HCT116 (cell line): ENCODE results near the gene ARF1. TPM values are rescaled to one million over a fixed set of nuclear protein-coding genes. Genes with fewer than 3 reads are reported as not detected.

ENCODE experiments used
- ATAC-seq: fragments of 200-7000 bp; cut with Tn5 transposase; 2 replicates; pipeline ENCODE4 v1.9.1; 2020; ENCODE audit warnings: mild to moderate bottlenecking, moderate library complexity
- BruUV-seq: library from RNA; stranded (reverse); fragments of 400-500 nt; replicated peaks from 2 replicates; lab custom pipeline; 2021; lab: Mats Ljungman, UMichigan
- CTCF ChIA-PET: fragments of 300-600 bp; sonication (Branson Sonifier 250); formaldehyde crosslinking; loops from one replicate; lab custom pipeline; 2021; ENCODE audit warnings: antibody characterized with exemption; lab: Charles Lee
- POLR2A ChIA-PET: fragments of 300-600, 350-600 bp; sonication (Branson Sonifier 250); formaldehyde crosslinking; loops from one replicate; lab custom pipeline; 2021; ENCODE audit warnings: antibody characterized with exemption; lab: Charles Lee
- RAD21 ChIA-PET, 2 experiments: fragments of 300-600 bp; sonication (Branson Sonifier 250); formaldehyde crosslinking; loops; one replicate each; lab custom pipeline; 2023; ENCODE audit warnings: low total read pairs in 2 of 2; ENCODE audit not compliant: uncharacterized antibody in 2 of 2, unreplicated experiment in 2 of 2, low non-redundant PET in 1 of 2; lab: Charles Lee
- DNase-seq: peaks from one replicate; pipeline ENCODE4 v3.0.0-alpha.2; 2010; ENCODE audit warnings: low read depth, low spot score
- H2AFZ ChIP-seq: fragments of 200-600 bp; shearing (Covaris generic), sonication (generic); 2 replicates; pipeline ENCODE4 v1.6.1; 2017; ENCODE audit warnings: low read depth, mixed run types, mixed read lengths, antibody characterized with exemption, low read length; ENCODE audit not compliant: poor library complexity, severe bottlenecking
- H3K27ac ChIP-seq: 2 replicates; pipeline ENCODE4 v1.5.1; 2012; ENCODE audit warnings: low read depth, low read length
- H3K27me3 ChIP-seq: fragments of 200-600 bp; sonication (generic); 2 replicates; pipeline ENCODE4 v1.6.1; 2016; ENCODE audit warnings: mixed run types, low read length, mixed read lengths; ENCODE audit not compliant: insufficient read depth
- H3K36me3 ChIP-seq, 2 experiments: fragments of 200-500 bp in 1 of 2; fragments of 200-600 bp in 1 of 2; sonication (Bioruptor generic) in 1 of 2; sonication (generic) in 1 of 2; 2 replicates each; pipeline versions ENCODE4 v1.5.1 to v1.6.1; 2014 to 2016; ENCODE audit warnings: low read length in 2 of 2, inconsistent platforms in 1 of 2, mixed read lengths in 1 of 2, mixed run types in 1 of 2; ENCODE audit not compliant: insufficient read depth in 2 of 2, control insufficient read depth in 1 of 2
- H3K4me1 ChIP-seq, 2 experiments: fragments of 200-600 bp in 1 of 2; sonication (generic) in 1 of 2; 2 replicates each; pipeline versions ENCODE4 v1.5.1 to v1.6.1; 2012 to 2017; ENCODE audit warnings: low read length in 2 of 2, inconsistent platforms in 1 of 2, mild to moderate bottlenecking in 1 of 2, mixed read lengths in 1 of 2, mixed run types in 1 of 2, moderate library complexity in 1 of 2; ENCODE audit not compliant: insufficient read depth in 2 of 2, control insufficient read depth in 1 of 2
- H3K4me2 ChIP-seq: fragments of 200-600 bp; sonication (generic); 2 replicates; pipeline ENCODE4 v1.6.1; 2017; ENCODE audit warnings: mixed run types, low read length, mixed read lengths
- H3K4me3 ChIP-seq, 2 experiments: fragments of 200-600 bp in 1 of 2; sonication (generic) in 1 of 2; replicated peaks in 1 of 2; 2 replicates each; pipeline ENCODE4 v1.5.1; 2011 to 2016; ENCODE audit warnings: low read length in 2 of 2, control low read depth in 1 of 2, low read depth in 1 of 2, mild to moderate bottlenecking in 1 of 2, mixed read lengths in 1 of 2, mixed run types in 1 of 2
- H3K79me2 ChIP-seq: fragments of 200-600 bp; sonication (generic); 2 replicates; pipeline ENCODE4 v1.6.1; 2017; ENCODE audit warnings: mild to moderate bottlenecking, mixed run types, low read length, moderate library complexity, mixed read lengths; ENCODE audit not compliant: insufficient read depth
- H3K9ac ChIP-seq: fragments of 200-600 bp; sonication (generic); 2 replicates; pipeline ENCODE4 v1.6.1; 2016; ENCODE audit warnings: low read length, mixed read lengths
- H3K9me2 ChIP-seq: fragments of 200-600 bp; sonication (generic), shearing (Covaris generic); 2 replicates; pipeline ENCODE4 v1.6.1; 2017; ENCODE audit warnings: mixed run types, mild to moderate bottlenecking, moderate library complexity; ENCODE audit not compliant: insufficient read depth
- H3K9me3 ChIP-seq, 2 experiments: fragments of 200-500 bp in 1 of 2; fragments of 200-600 bp in 1 of 2; sonication (Bioruptor generic) in 1 of 2; sonication (generic) in 1 of 2; 2 replicates each; pipeline ENCODE4 v1.6.1; 2014 to 2017; ENCODE audit warnings: low read length in 2 of 2, mixed read lengths in 2 of 2, inconsistent platforms in 1 of 2, low read depth in 1 of 2, mild to moderate bottlenecking in 1 of 2, mixed run types in 1 of 2, moderate library complexity in 1 of 2; ENCODE audit not compliant: control insufficient read depth in 1 of 2, insufficient read depth in 1 of 2
- H4K20me1 ChIP-seq: fragments of 200-600 bp; sonication (generic), shearing (Covaris generic); 2 replicates; pipeline ENCODE4 v1.6.1; 2017; ENCODE audit warnings: mixed run types, mild to moderate bottlenecking, moderate library complexity; ENCODE audit not compliant: insufficient read depth
- CBX3 ChIP-seq: IDR thresholded peaks from 2 replicates; pipeline ENCODE4 v1.6.1; 2012; ENCODE audit warnings: low read depth
- CEBPB ChIP-seq: IDR thresholded peaks from 2 replicates; pipeline ENCODE4 v1.6.1; 2012; ENCODE audit warnings: low read depth
- CTCF ChIP-seq, 3 experiments: fragments of 200-600 bp in 1 of 3; sonication (generic) in 1 of 3; IDR thresholded peaks in 2 of 3; conservative IDR thresholded peaks in 1 of 3; 2 replicates each; pipeline ENCODE4 v1.5.1; 2012 to 2017; ENCODE audit warnings: low read depth in 2 of 3, low read length in 2 of 3, antibody characterized with exemption in 1 of 3, borderline replicate concordance in 1 of 3, control low read depth in 1 of 3, mild to moderate bottlenecking in 1 of 3, mixed read lengths in 1 of 3, mixed run types in 1 of 3, moderate library complexity in 1 of 3; ENCODE audit not compliant: insufficient read depth in 1 of 3
- FOSL1 ChIP-seq: IDR thresholded peaks from 2 replicates; pipeline ENCODE4 v1.6.1; 2012; ENCODE audit warnings: low read depth
- JUND ChIP-seq: IDR thresholded peaks from 2 replicates; pipeline ENCODE4 v1.6.1; 2012
- POLR2A ChIP-seq: IDR thresholded peaks from 2 replicates; pipeline ENCODE4 v1.7.0; 2011; ENCODE audit warnings: borderline replicate concordance; ENCODE audit not compliant: insufficient read depth, insufficient read length; ENCODE audit errors: extremely low read depth
- POLR2AphosphoS5 ChIP-seq: IDR thresholded peaks from 2 replicates; pipeline ENCODE4 v1.6.1; 2011; ENCODE audit warnings: mild to moderate bottlenecking, low read depth, low read length, moderate library complexity
- RAD21 ChIP-seq: IDR thresholded peaks from 2 replicates; pipeline ENCODE4 v1.6.1; 2012; ENCODE audit warnings: low read depth, mild to moderate bottlenecking
- SRF ChIP-seq: IDR thresholded peaks from 2 replicates; pipeline ENCODE4 v1.6.1; 2012; ENCODE audit warnings: low read depth
- TCF7L2 ChIP-seq: IDR thresholded peaks from 2 replicates; pipeline ENCODE4 v1.7.0; 2011; ENCODE audit warnings: borderline replicate concordance, inconsistent platforms; ENCODE audit not compliant: insufficient read depth, insufficient read length; ENCODE audit errors: extremely low read depth
- YY1 ChIP-seq: IDR thresholded peaks from 2 replicates; pipeline ENCODE4 v1.6.1; 2011; ENCODE audit warnings: low read length, low read depth, moderate library complexity, mild to moderate bottlenecking; ENCODE audit not compliant: insufficient replicate concordance; ENCODE audit errors: extremely low read depth
- ZBTB33 ChIP-seq: IDR thresholded peaks from 2 replicates; pipeline ENCODE4 v1.6.1; 2011; ENCODE audit warnings: mild to moderate bottlenecking, low read length, moderate library complexity; ENCODE audit not compliant: insufficient replicate concordance; ENCODE audit errors: extremely low read depth
- ZNF274 ChIP-seq: fragments of 200-500 bp; sonication (Bioruptor generic); IDR thresholded peaks from 2 replicates; pipeline ENCODE4 v1.6.1; 2014; ENCODE audit warnings: mild to moderate bottlenecking, low read depth, low read length, inconsistent platforms
- intact Hi-C: fragments of 100-400 bp; cut with micrococcal nuclease; formaldehyde crosslinking; loops from 2 replicates; pipeline ENCODE4 v1.10.0; 2022
- total RNA-seq: library from RNA; stranded (reverse); gene quantifications from one replicate; pipeline ENCODE4 v1.2.1, GENCODE V29; 2021; ENCODE audit not compliant: unreplicated experiment
- TF ChIP-seq, protein P1 (sequence below): IDR thresholded peaks from 2 replicates; pipeline ENCODE4 v1.6.1; 2012
- TF ChIP-seq, protein P2 (sequence below): IDR thresholded peaks from 2 replicates; pipeline ENCODE4 v1.6.1; 2012

ARF1 gene
- total RNA-seq, 1 experiment from 2014 or later, result 394 TPM

GRCh38 chr1:228037401-228038386 lies 44.8 kb upstream of the ARF1 start:
- ATAC-seq, result no peak
- intact Hi-C loops, result no loop called here
- H2AFZ ChIP-seq, result no peak overlapping the region
- no peaks in the 10 kb centered on the region; a peak in 1 of 4 replicates for H3K9me3 ChIP-seq
- BruUV-seq, result no TSS peak
- TF ChIP-seq FOSL1 (no peak), POLR2A (no peak), CEBPB (no peak), SRF (no peak), POLR2AphosphoS5 (no peak), RAD21 (no peak), CTCF (IDR thresholded peaks at IDR 0.05 in 2 of 3, conservative IDR thresholded peaks at IDR 0.05 in 1 of 3; ENCODE audit: borderline replicate concordance in 1 of 3, insufficient read depth in 1 of 3, low read depth in 2 of 3, low read length in 2 of 3) (no peak), JUND (no peak), TCF7L2 (no peak), YY1 (no peak), CBX3 (no peak), ZBTB33 (no peak), ZNF274 (no peak)
- TF ChIP-seq, protein P1, sequence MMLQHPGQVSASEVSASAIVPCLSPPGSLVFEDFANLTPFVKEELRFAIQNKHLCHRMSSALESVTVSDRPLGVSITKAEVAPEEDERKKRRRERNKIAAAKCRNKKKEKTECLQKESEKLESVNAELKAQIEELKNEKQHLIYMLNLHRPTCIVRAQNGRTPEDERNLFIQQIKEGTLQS, result no peak
- TF ChIP-seq, protein P2, sequence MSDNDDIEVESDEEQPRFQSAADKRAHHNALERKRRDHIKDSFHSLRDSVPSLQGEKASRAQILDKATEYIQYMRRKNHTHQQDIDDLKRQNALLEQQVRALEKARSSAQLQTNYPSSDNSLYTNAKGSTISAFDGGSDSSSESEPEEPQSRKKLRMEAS, result no peak
- DNase-seq, result no peak
- no peaks in the 10 kb centered on the region for H3K79me2 ChIP-seq
- H3K27ac ChIP-seq, result no peak overlapping the region
- H3K4me2 ChIP-seq, result no peak overlapping the region
- no peaks in the 10 kb centered on the region for H3K36me3 ChIP-seq
- H3K27me3 ChIP-seq, result no peaks in the 10 kb centered on the region
- H3K4me3 ChIP-seq, result no peak overlapping the region
- no peak overlapping the region for H3K9ac ChIP-seq
- H3K4me1 ChIP-seq, result no peaks in the 10 kb centered on the region
- POLR2A ChIA-PET, result no interaction called here
- CTCF ChIA-PET, result no interaction called here
- RAD21 ChIA-PET, result no interaction called here
- no peaks in the 10 kb centered on the region for H3K9me2 ChIP-seq
- H4K20me1 ChIP-seq, result no peaks in the 10 kb centered on the region
